Effector CD4-positive, alpha-beta T cell (primary cell): ENCODE data around the gene KIAA2012.
"Not testable (repeated sequence)": the region's sequence is repeated elsewhere in the genome, so short reads cannot be mapped to it uniquely, and the experiment has no call there.

Source experiments
- DNase-seq: peaks from one replicate; pipeline ENCODE4 v3.0.0-alpha.2; 2020

The KIAA2012 gene

GRCh38 chr2:202204855-202205254 is 131.8 kb downstream of the KIAA2012 start:
- no peak for DNase-seq

- no peak for DNase-seq
These were observed 135.5 kb downstream of the KIAA2012 start for GRCh38 chr2:202208526-202208925.

- DNase-seq = no peak
These were observed 142.1 kb downstream of the KIAA2012 start for GRCh38 chr2:202215179-202215578.

- no peak for DNase-seq
These were observed 148.8 kb downstream of the KIAA2012 start for GRCh38 chr2:202221873-202222272.

GRCh38 chr2:202237787-202238233 is 164.8 kb downstream of the KIAA2012 start:
- peak; percentile 19 for DNase-seq

- DNase-seq = peak; percentile 87
These were observed 165.5 kb downstream of the KIAA2012 start, which contains the start of gene SUMO1 for GRCh38 chr2:202238234-202239197. SUMO1 (minus strand) TSS chr2:202238597; CDS start chr2:202238451, 146 bp downstream.

- DNase-seq = not testable (repeated sequence)
These were observed 174.7 kb downstream of the KIAA2012 start for GRCh38 chr2:202247710-202248109.

GRCh38 chr2:202249521-202250253 is 176.6 kb downstream of the KIAA2012 start:
- no peak for DNase-seq

- no peak for DNase-seq
These were observed 178.4 kb downstream of the KIAA2012 start for GRCh38 chr2:202251494-202251893.
